HG02759 (cell line): ENCODE data around the gene COL18A1.

ENCODE experiments used
- ATAC-seq: cut with Tn5 transposase; IDR thresholded peaks from one replicate; pipeline ENCODE4 v1.9.1; 2021; ENCODE audit warnings: mild to moderate bottlenecking, moderate library complexity; ENCODE audit not compliant: unreplicated experiment

Gene COL18A1

DNA sequence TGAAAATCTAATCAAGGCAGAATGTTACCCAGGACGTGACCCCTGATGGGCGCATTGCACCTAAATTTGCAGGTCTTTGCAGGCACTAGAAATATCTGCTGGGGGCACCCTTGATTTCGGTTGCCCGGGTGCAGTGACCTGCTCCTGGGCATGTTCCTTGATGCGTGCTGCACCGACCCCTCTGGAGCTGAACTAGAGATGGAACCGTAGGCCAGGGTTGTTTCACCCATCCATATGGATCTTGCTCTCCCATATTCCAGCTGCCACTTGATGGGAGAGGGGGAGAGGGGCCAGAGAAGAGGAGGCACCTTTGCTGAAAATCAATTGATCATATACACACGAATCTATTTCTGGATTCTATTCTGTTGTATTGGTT is 8.4 kb upstream of the COL18A1 start:
- ATAC-seq, result no peak

DNA sequence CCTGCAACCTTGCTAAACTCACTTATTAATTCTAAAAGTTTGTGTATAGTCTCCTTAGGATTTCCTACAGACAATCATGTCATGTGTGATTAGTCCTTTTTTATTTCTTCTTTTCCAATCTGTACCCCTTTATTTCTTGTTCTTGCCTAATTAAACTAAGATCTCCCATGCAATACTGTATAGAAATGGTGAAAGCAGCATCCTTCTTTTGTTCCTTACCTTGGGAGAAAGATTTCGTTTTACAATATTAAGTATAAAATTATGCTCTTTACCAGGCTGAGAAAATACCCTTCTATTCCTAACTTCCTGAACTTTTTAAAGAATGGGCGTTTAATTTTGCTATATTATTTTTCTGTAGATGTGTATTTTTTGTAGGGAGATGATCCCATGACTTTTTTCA is 7.6 kb upstream of the COL18A1 start:
- ATAC-seq, result no peak

DNA sequence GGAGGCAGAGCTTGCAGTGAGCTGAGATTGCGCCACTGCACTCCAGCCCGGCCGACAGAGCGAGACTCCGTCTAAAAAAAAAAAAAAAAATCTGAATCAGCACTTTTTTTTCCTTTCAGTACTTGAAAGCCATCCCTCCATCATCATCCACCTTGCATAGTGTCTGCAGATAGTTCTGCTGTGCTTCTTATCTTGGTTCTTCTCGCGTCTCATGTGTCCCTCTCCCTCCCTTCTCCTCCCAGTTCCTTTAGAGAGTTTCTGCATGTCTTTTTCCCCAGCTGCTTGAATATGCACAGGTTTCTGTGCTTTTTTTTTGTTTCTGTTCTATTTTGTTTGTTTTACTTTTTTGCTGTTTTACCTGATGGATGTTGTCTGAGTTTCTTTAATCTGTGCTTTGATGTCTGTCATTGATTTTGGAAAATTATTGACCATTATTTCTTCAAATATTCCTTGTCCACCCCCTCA is 3.9 kb upstream of the COL18A1 start:
- no peak for ATAC-seq

DNA sequence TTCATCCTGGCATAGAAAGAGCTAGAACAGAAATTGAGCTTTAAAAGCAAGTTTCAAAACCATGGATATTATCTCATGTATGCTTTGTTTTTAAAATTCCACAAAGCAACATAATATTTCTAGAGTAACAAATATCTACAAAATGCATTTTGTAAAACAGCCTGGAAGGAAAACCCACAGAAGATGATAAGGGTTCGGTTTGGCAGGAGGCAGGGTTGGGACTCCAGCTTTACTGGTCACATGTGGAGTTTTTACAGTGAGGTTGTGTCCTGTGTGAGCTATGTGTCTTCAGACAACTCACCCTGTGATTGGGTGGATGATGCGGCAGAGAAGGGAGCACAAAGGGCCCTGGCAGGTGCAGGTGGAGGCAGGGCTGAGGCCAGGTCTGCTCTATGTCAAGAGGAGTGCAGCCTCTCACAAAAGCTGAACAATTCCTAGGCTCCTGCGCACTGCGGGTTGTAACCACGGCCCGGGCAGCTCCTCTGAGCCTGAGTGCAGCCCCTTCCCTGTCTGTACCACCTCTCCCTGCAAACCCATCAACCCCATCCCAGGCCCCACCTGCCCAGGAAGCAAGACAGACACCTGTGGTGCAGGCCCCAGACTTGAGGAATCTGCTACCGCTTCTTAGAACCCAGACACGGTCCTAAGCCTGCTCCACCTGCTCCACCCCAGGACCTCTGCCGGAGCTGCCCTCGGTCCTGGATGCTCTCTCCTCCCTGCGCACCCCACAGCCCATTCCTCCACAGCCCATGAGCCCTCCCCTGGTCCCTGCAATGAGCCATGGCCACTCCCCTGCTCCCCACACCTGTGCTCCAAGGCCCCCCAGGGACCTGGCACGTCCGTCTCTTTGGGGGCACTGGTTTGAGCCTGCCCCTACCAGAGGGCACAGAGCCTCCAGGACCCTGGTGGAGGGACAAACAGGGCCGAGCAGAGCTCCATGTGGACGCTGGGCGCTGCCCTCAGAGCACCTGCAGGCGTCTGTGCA is 2.8 kb upstream of the COL18A1 start:
- no peak for ATAC-seq

GRCh38 chr21:45403133-45403824 is 1.7 kb upstream of the COL18A1 start:
- no peak for ATAC-seq

DNA sequence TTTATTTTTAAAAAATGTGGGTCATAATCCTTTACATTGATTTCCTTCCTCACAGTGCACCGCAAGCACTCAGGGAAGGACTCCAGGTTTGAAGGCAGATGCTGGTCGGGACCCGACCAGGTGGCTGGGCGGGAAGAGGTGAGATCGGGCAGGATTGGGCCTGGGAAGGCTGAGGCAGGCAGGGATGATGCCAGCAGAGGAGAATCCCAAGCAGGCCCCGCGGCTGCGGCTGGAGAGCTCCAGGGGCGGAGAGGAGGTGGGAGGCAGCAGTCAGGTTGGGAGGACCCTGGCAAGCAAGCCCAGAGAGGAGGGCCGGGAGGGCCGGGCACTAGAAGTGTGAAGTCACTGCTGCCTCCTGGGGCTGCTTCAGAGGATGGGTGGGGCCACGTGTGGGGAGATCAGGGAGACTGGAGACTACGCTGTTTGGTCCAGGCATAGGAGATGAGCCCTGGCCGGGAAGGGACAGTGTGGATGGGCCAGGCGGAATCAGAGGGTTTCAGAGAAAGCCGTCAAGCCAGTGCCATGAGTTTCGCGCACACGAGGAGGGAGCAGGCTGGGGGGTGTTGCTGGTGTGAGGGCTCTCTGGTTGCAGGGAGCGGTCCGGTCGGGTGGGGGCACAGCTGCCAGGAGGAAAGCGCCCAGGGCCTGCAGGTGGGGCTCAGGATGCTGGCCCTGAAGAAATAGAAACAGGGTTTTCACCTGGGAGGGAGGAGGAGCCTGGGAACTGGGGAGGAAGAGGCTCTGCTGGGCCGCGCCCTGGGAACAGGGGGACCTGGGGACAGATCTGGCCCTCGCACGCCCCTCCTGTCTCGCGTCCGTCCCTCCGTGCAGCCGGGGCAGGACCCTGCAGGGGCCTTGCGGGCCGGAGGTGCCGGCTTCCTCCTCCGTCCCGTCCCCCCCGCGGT is 888 bp upstream of the COL18A1 start:
- ATAC-seq, result no peak

- ATAC-seq, result no peak
Measured at GRCh38 chr21:45405271-45405818, 380 bp downstream of the COL18A1 start.

DNA sequence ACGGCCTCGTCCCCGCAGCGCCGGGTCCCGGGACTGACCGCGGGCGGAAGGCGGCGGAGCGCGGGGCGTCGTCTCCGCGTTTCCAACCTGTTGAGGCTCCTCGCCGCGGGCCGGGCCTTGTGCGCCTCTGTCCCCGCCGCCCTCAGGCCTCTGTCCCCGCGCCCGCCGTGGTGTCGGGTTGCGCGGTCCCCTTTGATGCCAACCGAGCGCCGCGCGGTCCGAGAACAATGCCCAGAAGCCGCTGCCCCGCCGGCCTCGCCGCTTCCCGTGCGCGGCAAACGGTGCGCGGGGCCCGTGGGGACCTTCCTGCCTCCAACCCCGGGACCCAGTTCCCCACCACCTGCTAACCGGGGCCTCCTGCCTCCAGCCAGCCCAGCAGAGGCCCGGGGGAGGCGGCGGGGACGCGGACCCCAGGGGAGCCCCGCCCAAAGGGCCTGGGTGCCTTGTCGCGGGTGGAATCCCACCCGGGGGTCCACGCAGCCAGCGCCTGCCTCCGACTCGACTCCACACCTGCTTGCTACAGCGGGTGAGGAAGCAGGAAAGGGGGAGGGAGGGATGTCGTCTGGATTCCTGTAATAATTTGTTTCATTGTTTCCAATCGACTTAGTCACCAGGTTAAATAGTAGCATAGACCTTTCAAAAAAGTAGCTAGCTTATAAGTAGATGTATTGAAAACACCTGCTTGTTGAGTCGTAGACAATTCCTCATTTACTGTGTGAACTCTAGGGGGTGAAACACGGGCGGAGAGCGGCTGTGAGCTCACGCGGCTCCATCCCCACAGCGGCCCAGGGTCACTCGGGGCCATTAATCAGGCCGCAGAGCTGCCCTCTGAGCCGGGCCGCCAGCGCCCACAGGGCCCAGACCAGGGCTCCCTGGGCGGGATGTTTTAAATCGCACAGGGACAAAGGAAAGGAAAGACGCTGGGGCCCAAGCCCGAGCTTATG is 1.1 kb downstream of the COL18A1 start:
- no peak for ATAC-seq

DNA sequence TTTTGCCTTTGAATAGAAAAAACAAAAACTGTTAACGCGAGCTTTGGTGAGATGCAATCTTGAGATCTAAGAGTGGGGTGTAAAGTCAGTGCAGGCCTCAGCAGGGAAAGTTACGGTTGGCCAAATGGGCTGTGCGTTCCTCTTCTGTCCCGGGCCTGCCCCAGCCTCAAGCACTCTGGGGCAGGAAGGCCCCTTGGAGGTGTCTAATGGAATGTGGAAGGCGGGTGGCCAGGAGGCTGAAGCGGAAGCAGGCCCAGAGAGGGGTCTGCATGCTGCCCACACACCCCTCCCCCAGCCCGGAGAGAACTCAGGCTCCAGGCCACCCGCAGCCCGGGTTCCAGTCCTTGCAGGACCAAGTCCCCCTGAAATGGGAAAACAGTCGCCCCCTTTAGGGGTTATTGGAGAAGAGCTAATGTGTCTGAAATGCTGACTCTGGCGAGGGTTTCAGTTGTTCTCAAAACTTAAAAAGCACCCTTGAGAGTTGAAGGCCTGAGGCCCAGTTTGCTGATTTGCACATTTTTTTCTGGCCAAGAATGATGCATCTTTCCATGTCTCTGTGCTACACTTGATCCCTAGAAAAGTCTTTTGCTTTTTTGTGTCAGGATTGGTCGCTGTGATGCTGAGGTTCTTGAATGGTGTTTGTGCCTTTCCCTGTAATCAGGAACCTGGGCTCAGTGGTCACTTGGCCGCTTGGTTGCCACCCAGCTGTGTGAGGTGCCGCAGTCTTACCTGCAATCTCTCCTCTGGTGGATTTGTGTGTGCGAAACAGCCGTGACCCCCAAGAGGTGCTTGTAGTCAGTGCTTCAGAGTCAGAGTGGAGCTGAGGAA is 2.0 kb downstream of the COL18A1 start:
- no peak for ATAC-seq

- no peak for ATAC-seq
Measured at GRCh38 chr21:45407629-45408247, 2.8 kb downstream of the COL18A1 start.

DNA sequence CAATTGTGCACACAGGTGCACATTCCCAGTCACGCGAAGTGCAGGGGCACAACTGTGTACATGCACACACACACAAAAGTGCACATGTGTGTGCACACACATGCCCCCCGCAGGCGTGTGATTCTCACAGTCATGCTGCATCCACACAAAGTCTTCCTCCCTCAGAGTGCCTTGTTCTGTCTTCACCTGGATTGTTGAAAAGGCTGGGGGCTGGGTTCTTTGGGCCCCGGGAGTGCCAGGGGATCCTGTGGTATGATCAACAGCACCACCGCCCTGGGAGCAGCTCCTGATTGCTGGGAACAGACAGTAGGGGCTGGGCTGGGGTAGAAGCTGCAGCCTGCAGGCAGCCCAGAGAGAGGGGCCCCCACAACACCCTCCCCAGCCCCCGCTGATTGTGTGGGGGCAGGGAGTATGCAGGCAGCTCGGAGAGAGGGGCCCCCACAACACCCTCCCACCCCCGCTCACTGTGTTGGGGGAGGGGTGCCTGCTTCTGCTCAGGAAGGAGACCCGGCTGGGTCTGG is 3.4 kb downstream of the COL18A1 start:
- no peak for ATAC-seq

GRCh38 chr21:45408801-45409261 is 3.9 kb downstream of the COL18A1 start:
- ATAC-seq, result no peak

DNA sequence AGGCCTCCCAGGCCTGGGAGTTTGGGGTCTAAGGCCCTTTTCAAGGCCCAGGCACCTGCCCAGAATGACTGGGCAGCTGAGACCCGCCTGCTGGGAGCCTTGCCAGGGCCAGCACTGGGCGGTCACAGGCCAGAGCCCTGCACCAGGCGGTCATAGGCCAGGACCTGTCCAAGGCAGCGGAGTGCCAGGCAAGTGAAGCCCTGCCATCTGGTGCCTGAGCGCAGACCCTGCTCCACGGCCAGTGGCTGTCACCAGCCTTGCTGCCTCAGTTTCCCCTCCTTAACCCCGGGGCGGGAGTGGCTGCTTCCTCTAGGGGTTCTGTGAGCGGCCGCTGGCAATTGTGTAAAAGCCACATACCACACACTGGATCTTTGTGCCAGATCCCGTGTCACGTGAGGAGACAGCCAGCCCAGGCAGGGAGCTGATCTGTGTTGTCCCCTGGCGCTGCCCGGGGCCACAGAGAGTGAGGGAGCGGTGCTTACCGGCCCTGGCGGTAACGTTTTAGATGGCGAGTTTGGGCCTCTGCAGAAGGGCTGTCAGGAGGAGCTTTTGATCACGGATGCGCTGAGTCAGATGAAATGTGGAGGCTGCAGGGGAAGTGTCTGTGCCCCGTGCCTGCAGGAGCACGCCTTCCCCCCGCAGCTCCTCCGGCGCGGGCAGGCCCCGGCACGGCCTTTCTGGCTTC is 4.6 kb downstream of the COL18A1 start:
- ATAC-seq, result no peak

DNA sequence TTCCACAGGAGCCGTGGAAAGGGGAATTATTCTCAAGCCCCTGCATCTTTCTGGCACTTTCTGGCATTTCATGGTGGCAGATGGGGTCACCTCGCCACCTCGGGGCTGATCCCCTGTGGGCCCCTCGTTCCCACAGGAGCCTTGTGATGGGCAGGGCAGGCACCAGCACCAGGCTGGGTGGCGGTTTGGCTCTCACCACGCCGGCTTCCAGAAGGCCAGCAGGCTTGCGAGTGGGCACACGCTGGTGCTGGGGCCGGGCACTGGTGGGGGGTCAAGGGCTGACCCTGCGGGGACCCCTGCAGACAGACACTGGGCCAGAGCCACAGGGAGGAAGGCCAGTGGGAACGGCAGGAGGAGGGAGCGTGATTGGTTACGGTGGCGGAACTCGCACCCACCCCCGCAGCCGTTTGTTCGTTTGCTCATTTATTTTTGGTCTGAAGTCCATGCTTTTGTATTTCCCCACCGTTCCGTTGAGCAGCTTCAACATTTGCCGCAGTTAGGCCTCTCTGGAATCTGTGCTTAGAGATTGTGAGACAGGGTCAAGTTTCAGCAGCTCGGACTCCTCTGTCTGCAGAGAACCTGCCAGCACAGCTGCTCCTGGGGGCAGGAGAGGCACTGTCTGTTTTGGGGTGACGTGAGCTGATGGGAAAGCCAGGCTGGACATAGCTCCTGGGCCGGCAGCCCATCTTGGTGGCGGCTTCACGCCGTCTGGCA is 5.3 kb downstream of the COL18A1 start:
- no peak for ATAC-seq

DNA sequence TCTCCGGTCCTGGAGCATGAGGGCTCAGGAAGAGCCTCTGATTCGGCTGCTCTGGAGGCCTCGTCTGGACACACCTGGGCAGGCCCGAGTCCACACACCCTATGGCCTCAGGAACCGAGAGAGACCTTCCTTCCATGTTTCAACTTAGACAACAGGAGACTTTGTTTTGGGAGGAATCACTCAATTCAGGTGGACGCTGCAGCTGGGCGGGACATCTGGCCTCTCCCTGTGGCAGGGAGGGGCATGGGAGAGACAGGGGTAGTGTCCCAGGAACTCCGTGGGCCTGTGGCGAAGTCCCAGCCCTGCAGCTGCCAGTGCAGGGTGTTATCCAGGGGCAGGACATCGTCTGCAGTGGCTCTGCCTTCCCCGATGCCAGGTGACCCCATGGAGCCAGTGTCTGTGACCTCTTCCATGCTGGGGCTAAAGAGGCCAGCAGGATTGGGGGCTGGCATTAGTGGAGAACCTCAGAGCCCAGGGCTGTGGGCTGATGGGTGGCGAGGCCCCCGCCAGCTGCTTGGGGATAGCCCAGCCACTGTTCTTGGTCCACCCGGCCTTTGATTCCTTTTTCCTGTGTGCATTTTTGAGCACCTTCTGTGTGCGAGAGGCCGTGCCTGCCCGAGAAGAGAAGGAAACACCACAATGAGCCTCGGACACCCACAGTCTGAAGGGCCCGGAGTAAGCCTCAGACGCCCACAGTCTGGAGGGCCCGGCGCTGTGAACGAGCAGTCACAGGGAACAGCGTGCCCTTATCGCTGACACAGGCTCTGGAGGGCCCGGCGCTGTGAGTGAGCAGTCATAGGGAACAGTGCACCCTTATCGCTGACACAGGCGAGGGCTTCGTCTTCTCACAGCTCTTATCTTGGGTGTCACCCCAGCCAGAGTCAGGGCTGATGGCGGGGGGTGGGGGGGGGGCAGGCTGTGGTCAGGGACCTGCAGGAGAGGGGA is 6.2 kb downstream of the COL18A1 start:
- no peak for ATAC-seq

GRCh38 chr21:45411810-45412206 is 6.8 kb downstream of the COL18A1 start:
- no peak for ATAC-seq
